GM23338 (cell line): ENCODE measurements around the gene SBF2. TPM values are rescaled to one million over a fixed set of nuclear protein-coding genes. Genes with fewer than 3 reads are reported as not detected.

Source experiments
- ATAC-seq: fragments of 200-7000 bp; cut with Tn5 transposase; 3 replicates; pipeline ENCODE4 v1.9.1; 2020
- DNase-seq: peaks from one replicate; pipeline ENCODE4 v3.0.0-alpha.2; 2015; ENCODE audit warnings: low spot score
- H2AFZ ChIP-seq: fragments of 200-600 bp; sonication (generic); 2 replicates; pipeline ENCODE4 v1.8.0; 2016; ENCODE audit warnings: antibody characterized with exemption, mild to moderate bottlenecking, moderate library complexity
- H3F3A ChIP-seq: fragments of 200-600 bp; sonication (generic); replicated peaks from 2 replicates; pipeline ENCODE4 v1.8.0; 2017; ENCODE audit warnings: antibody characterized with exemption, mixed run types, low read depth
- H3K27ac ChIP-seq: fragments of 200-600 bp; sonication (generic); 2 replicates; pipeline ENCODE4 v1.6.1; 2016; ENCODE audit warnings: low read depth
- H3K27me3 ChIP-seq: fragments of 200-600 bp; sonication (generic); 2 replicates; pipeline ENCODE4 v1.8.0; 2016; ENCODE audit warnings: mild to moderate bottlenecking, mixed run types, moderate library complexity; ENCODE audit not compliant: insufficient read depth
- H3K36me3 ChIP-seq: fragments of 200-600 bp; sonication (generic); 2 replicates; pipeline ENCODE4 v1.8.0; 2016; ENCODE audit warnings: mild to moderate bottlenecking; ENCODE audit not compliant: insufficient read depth
- H3K4me1 ChIP-seq: fragments of 200-600 bp; sonication (generic); 2 replicates; pipeline ENCODE4 v1.8.0; 2016; ENCODE audit warnings: mild to moderate bottlenecking, moderate library complexity; ENCODE audit not compliant: insufficient read depth
- H3K4me2 ChIP-seq: fragments of 200-600 bp; sonication (generic); 2 replicates; pipeline ENCODE4 v1.7.1; 2017; ENCODE audit warnings: mixed run types
- H3K4me3 ChIP-seq: fragments of 200-600 bp; sonication (generic); 2 replicates; pipeline ENCODE4 v1.6.1; 2016; ENCODE audit warnings: mixed run types
- H3K79me2 ChIP-seq: fragments of 200-600 bp; sonication (generic); replicated peaks from 2 replicates; pipeline ENCODE4 v1.8.0; 2017; ENCODE audit warnings: mild to moderate bottlenecking; ENCODE audit not compliant: insufficient read depth
- H3K9me2 ChIP-seq: fragments of 200-600 bp; sonication (generic); 2 replicates; pipeline ENCODE4 v1.8.0; 2017; ENCODE audit not compliant: insufficient read depth
- H4K20me1 ChIP-seq: fragments of 200-600 bp; sonication (generic); replicated peaks from 2 replicates; pipeline ENCODE4 v1.8.0; 2017; ENCODE audit warnings: mild to moderate bottlenecking; ENCODE audit not compliant: insufficient read depth
- H3K27ac Mint-ChIP-seq: 2 replicates; pipeline ENCODE4 v1.8.0; 2020; ENCODE audit warnings: inconsistent platforms, mild to moderate bottlenecking, moderate library complexity, mixed read lengths
- H3K27me3 Mint-ChIP-seq: 3 replicates; pipeline ENCODE4 v1.8.0; 2022; ENCODE audit warnings: low read depth, mild to moderate bottlenecking, moderate library complexity, mixed read lengths, inconsistent platforms; ENCODE audit not compliant: insufficient read depth, poor library complexity
- H3K36me3 Mint-ChIP-seq: 3 replicates; pipeline ENCODE4 v1.8.0; 2021; ENCODE audit warnings: low read depth, mild to moderate bottlenecking, inconsistent platforms, moderate library complexity, mixed read lengths
- H3K4me1 Mint-ChIP-seq: 3 replicates; pipeline ENCODE4 v1.8.0; 2020; ENCODE audit warnings: mild to moderate bottlenecking, inconsistent platforms, mixed read lengths
- H3K4me3 Mint-ChIP-seq: 3 replicates; pipeline ENCODE4 v1.8.0; 2021; ENCODE audit warnings: moderate library complexity, mild to moderate bottlenecking, inconsistent platforms, mixed read lengths
- H3K9me3 Mint-ChIP-seq: 3 replicates; pipeline ENCODE4 v1.8.0; 2020; ENCODE audit warnings: moderate library complexity, mild to moderate bottlenecking, inconsistent platforms, mixed read lengths
- CREB1 ChIP-seq: fragments of 250-450 bp; sonication (Bioruptor Pico); IDR thresholded peaks from 2 replicates; pipeline ENCODE4 v1.5.0; 2020; ENCODE audit warnings: low read depth, mild to moderate bottlenecking, moderate library complexity
- CTCF ChIP-seq, 2 experiments: fragments of 200-600 bp in 1 of 2; sonication (generic) in 1 of 2; conservative IDR thresholded peaks; 2 replicates each; pipeline versions ENCODE4 v1.5.1 to v1.6.1; 2016 to 2017; ENCODE audit warnings: antibody characterized with exemption in 2 of 2, low read depth in 2 of 2, mild to moderate bottlenecking in 2 of 2, moderate library complexity in 1 of 2
- EZH2 ChIP-seq: fragments of 200-600 bp; sonication (generic); IDR thresholded peaks from one replicate; pipeline ENCODE4 v1.8.0; 2017; ENCODE audit warnings: antibody characterized with exemption, mild to moderate bottlenecking, low read depth; ENCODE audit not compliant: unreplicated experiment
- EZH2phosphoT487 ChIP-seq: fragments of 200-600 bp; sonication (generic); IDR thresholded peaks from one replicate; pipeline ENCODE4 v1.8.1; 2018; ENCODE audit warnings: antibody characterized with exemption; ENCODE audit not compliant: unreplicated experiment
- JUNB ChIP-seq: IDR thresholded peaks from one replicate; pipeline ENCODE4 v1.6.1; 2016; ENCODE audit warnings: antibody characterized with exemption; ENCODE audit not compliant: unreplicated experiment
- POLR2AphosphoS5 ChIP-seq: IDR thresholded peaks from 2 replicates; pipeline ENCODE4 v1.6.1; 2016; ENCODE audit warnings: antibody characterized with exemption, low read depth
- STAT1 ChIP-seq: IDR thresholded peaks from one replicate; pipeline ENCODE4 v1.6.1; 2016; ENCODE audit warnings: antibody characterized with exemption; ENCODE audit not compliant: unreplicated experiment
- ZNF114 ChIP-seq: fragments of 250-450 bp; sonication (Bioruptor Pico); IDR thresholded peaks from 2 replicates; pipeline ENCODE4 v1.5.0; 2020; ENCODE audit warnings: mild to moderate bottlenecking, moderate library complexity
- ZNF462 ChIP-seq: fragments of 250-450 bp; sonication (Bioruptor Pico); IDR thresholded peaks from 2 replicates; pipeline ENCODE4 v1.5.0; 2020; ENCODE audit warnings: mild to moderate bottlenecking, moderate library complexity
- polyA plus RNA-seq: library from polyadenylated mRNA; unstranded; fragments of >200 nt; fragmentation: Nextera tagmentation; extraction: Ambion mirVana; gene quantifications from 2 replicates; pipeline ENCODE4 v1.2.1, GENCODE V29; 2016
- total RNA-seq: library from RNA; depleted of rRNA; stranded (reverse); fragments of >200 nt; shearing (Covaris generic); gene quantifications from 2 replicates; pipeline ENCODE4 v1.2.3, GENCODE V29; 2014
- TF ChIP-seq, protein P1 (sequence below): IDR thresholded peaks from one replicate; pipeline ENCODE4 v1.6.1; 2018; ENCODE audit warnings: antibody characterized with exemption; ENCODE audit not compliant: unreplicated experiment

The SBF2 gene
- total and polyA plus RNA-seq, 2 experiments from 2014 or later = 25.6 to 53.5 TPM

DNA sequence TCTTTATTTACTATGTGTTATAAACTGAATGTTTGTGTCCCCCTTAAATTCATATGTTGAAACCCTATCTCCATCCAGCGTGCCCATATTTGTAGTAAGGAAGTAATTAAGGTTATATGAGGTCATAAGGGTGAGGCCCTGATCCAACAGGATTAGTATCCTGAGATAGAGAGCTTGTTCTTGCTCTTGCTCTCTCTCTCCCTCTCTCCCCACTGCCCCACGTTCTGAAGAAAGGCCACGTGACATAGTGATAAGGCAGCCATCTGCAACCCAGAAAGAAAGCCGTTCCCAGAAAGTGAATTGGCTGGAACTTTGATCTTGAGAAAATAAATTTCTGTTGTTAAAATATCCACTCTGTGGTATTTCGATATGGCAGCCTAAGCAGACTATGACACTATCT is 417.7 kb downstream of the SBF2 start:
- Histone ChIP-seq H3K9me2 (no peaks in the 10 kb centered on the region), H3K27me3 (no peaks in the 10 kb centered on the region), H3K27ac (no peak overlapping the region), H3K79me2 (no peaks in the 10 kb centered on the region), H3K4me2 (no peak overlapping the region), H3K4me3 (no peak overlapping the region), H3K4me1 (peaks cover 9% of the 10 kb centered on the region), H4K20me1 (no peaks in the 10 kb centered on the region), H2AFZ (no peak overlapping the region), H3K36me3 (peaks cover 10% of the 10 kb centered on the region; the same call in 1 of the 2 replicates), H3F3A (no peaks in the 10 kb centered on the region)
- peaks cover 18% of the 10 kb centered on the region for H3K9me3 Mint-ChIP-seq
- no peak overlapping the region for H3K27ac Mint-ChIP-seq
- no peak for ATAC-seq
- H3K36me3 Mint-ChIP-seq = peaks cover 23% of the 10 kb centered on the region
- peaks cover 8% of the 10 kb centered on the region for H3K4me1 Mint-ChIP-seq
- no peak overlapping the region for H3K4me3 Mint-ChIP-seq
- TF ChIP-seq CREB1 (no peak), CTCF (conservative IDR thresholded peaks at IDR 0.05; ENCODE audit: low read depth in 2 of 2) (no peak), JUNB (no peak), POLR2AphosphoS5 (no peak), STAT1 (no peak), ZNF114 (no peak)
- H3K27me3 Mint-ChIP-seq = peaks cover 4% of the 10 kb centered on the region
- no peak for DNase-seq

GRCh38 chr11:9875862-9876261 is 418.2 kb downstream of the SBF2 start:
- Histone ChIP-seq H3K4me3 (no peak overlapping the region), H3K27ac (no peak overlapping the region), H3K27me3 (no peaks in the 10 kb centered on the region), H3K9me2 (no peaks in the 10 kb centered on the region), H3K4me1 (peaks cover 9% of the 10 kb centered on the region), H3F3A (no peaks in the 10 kb centered on the region), H2AFZ (no peak overlapping the region), H3K4me2 (no peak overlapping the region), H3K36me3 (peaks cover 10% of the 10 kb centered on the region; the same call in 1 of the 2 replicates), H4K20me1 (no peaks in the 10 kb centered on the region), H3K79me2 (no peaks in the 10 kb centered on the region)
- Mint-ChIP-seq H3K4me3 (no peak overlapping the region), H3K27ac (no peak overlapping the region), H3K36me3 (peaks cover 28% of the 10 kb centered on the region), H3K9me3 (peaks cover 22% of the 10 kb centered on the region), H3K27me3 (peaks cover 4% of the 10 kb centered on the region), H3K4me1 (peaks cover 8% of the 10 kb centered on the region)
- no peak for DNase-seq
- no peak for ATAC-seq
- no peak for TF ChIP-seq CREB1
- TF ChIP-seq EZH2phosphoT487 = no peak
- TF ChIP-seq ZNF462 (CRISPR knock-in tag) = no peak
- TF ChIP-seq EZH2 = no peak
- TF ChIP-seq JUNB = no peak
- TF ChIP-seq, protein P1, sequence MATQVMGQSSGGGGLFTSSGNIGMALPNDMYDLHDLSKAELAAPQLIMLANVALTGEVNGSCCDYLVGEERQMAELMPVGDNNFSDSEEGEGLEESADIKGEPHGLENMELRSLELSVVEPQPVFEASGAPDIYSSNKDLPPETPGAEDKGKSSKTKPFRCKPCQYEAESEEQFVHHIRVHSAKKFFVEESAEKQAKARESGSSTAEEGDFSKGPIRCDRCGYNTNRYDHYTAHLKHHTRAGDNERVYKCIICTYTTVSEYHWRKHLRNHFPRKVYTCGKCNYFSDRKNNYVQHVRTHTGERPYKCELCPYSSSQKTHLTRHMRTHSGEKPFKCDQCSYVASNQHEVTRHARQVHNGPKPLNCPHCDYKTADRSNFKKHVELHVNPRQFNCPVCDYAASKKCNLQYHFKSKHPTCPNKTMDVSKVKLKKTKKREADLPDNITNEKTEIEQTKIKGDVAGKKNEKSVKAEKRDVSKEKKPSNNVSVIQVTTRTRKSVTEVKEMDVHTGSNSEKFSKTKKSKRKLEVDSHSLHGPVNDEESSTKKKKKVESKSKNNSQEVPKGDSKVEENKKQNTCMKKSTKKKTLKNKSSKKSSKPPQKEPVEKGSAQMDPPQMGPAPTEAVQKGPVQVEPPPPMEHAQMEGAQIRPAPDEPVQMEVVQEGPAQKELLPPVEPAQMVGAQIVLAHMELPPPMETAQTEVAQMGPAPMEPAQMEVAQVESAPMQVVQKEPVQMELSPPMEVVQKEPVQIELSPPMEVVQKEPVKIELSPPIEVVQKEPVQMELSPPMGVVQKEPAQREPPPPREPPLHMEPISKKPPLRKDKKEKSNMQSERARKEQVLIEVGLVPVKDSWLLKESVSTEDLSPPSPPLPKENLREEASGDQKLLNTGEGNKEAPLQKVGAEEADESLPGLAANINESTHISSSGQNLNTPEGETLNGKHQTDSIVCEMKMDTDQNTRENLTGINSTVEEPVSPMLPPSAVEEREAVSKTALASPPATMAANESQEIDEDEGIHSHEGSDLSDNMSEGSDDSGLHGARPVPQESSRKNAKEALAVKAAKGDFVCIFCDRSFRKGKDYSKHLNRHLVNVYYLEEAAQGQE = no peak
